GM12892 (cell line): ENCODE results near the gene SDHAF1.

Source experiments
- POLR2A ChIP-seq: IDR thresholded peaks from 2 replicates; pipeline ENCODE4 v1.6.1; 2011; ENCODE audit warnings: low read depth, low read length, control low read depth
- POLR2AphosphoS5 ChIP-seq: IDR thresholded peaks from 2 replicates; pipeline ENCODE4 v1.6.1; 2011; ENCODE audit warnings: low read depth, low read length, control low read depth
- TAF1 ChIP-seq: IDR thresholded peaks from 2 replicates; pipeline ENCODE4 v1.6.1; 2011; ENCODE audit warnings: low read depth, mild to moderate bottlenecking, control low read depth, low read length, borderline replicate concordance

DNA sequence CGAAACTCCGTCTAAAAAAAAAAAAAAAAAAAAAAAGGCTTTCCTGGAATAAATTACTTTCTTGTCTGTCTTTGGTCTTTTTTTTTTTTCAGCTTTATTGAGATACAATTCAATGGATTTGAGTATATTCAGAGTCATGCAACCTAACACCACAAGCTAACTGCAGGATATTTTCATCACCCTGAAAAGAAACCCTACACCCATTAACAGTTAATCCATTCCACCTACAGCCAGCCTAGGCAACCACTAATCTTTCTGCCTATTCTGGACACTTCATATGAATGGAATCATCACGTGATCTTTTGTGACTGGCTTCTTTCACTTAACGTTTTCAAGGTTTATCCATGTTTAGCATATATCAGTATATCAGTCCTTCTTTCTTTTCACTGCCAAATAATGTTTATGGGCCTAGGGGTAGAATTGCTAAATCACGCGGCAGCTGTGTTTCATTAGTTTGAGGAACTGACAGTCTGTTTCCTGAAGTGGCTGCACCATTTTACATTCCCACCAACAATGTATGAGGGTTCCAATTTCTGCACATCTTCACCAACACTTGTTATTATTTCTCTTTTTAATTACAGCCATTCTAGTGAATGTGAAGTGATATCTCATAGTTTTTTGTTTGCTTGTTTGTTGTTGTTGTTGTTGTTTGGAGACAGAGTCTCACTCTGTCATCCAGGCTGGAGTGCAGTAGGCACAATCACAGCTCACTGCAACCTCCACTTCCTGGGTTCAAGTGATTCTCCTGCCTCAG is 38.9 kb upstream of the SDHAF1 start:
- TF ChIP-seq POLR2AphosphoS5 (no peak), POLR2A (no peak), TAF1 (no peak)
